K562 (cell line): ENCODE measurements around the gene RSAD1. TPM values are rescaled to one million over a fixed set of nuclear protein-coding genes. Genes with fewer than 3 reads are reported as not detected.

Source experiments
- ATAC-seq: fragments of 200-7000 bp; cut with Tn5 transposase; 3 replicates; pipeline ENCODE4 v1.9.1; 2020; ENCODE audit warnings: moderate library complexity
- BruUV-seq: library from RNA; stranded (reverse); fragments of 400-500 nt; replicated peaks from 2 replicates; lab custom pipeline; 2021; lab: Mats Ljungman, UMichigan
- CTCF ChIA-PET: fragments of 300-600 bp; formaldehyde crosslinking; extraction: SDS; loops from one replicate; lab custom pipeline; 2021; ENCODE audit warnings: low intra/inter-chr PET ratio; lab: Yijun Ruan, JAX
- POLR2A ChIA-PET: fragments of 300-600, 350-650 bp; sonication (Branson Sonifier 250); formaldehyde crosslinking; extraction: SDS; loops from one replicate; lab custom pipeline; 2021; ENCODE audit warnings: antibody characterized with exemption, inconsistent platforms; lab: Yijun Ruan, JAX
- DNase-seq, 4 experiments: peaks; one replicate each; pipeline versions ENCODE4 v3.0.0 to v3.0.0-alpha.2; 2011 to 2018; ENCODE audit warnings: low spot score in 3 of 4, mixed read lengths in 3 of 4; ENCODE audit errors: extremely low read depth in 1 of 4
- FAIRE-seq: peaks from 2 replicates; lab custom pipeline; 2011; peaks lifted over from hg19 to GRCh38; lab: Jason Lieb, UNC
- H2AFZ ChIP-seq: 2 replicates; pipeline ENCODE4 v1.6.0; 2011; ENCODE audit warnings: low read depth, low read length, control low read depth, inconsistent platforms
- H3K27ac ChIP-seq: fragments of 200-600 bp; 3 replicates; pipeline ENCODE4 v1.8.0; 2011; ENCODE audit warnings: low read depth, mild to moderate bottlenecking, control low read depth, inconsistent platforms, low read length, moderate library complexity, mixed read lengths; ENCODE audit errors: extremely low read depth
- H3K27me3 ChIP-seq, 2 experiments: fragments of 300-600 bp in 1 of 2; 2 replicates in 1 of 2; 3 replicates in 1 of 2; pipeline versions ENCODE4 v1.6.0 to v1.8.0; 2011; ENCODE audit warnings: inconsistent platforms in 2 of 2, low read length in 2 of 2, mild to moderate bottlenecking in 1 of 2, mixed read lengths in 1 of 2, moderate library complexity in 1 of 2; ENCODE audit not compliant: control insufficient read depth in 2 of 2, insufficient read depth in 2 of 2
- H3K36me3 ChIP-seq: fragments of 300-600 bp; 3 replicates; pipeline ENCODE4 v1.8.0; 2011; ENCODE audit warnings: mild to moderate bottlenecking, low read length, inconsistent platforms; ENCODE audit not compliant: control insufficient read depth, insufficient read depth
- H3K4me1 ChIP-seq, 2 experiments: fragments of 200-600 bp in 1 of 2; replicated peaks in 1 of 2; 2 replicates in 1 of 2; 3 replicates in 1 of 2; pipeline versions ENCODE4 v1.5.1 to v1.8.0; 2011; ENCODE audit warnings: inconsistent platforms in 2 of 2, low read length in 2 of 2, mild to moderate bottlenecking in 1 of 2, mixed read lengths in 1 of 2, moderate library complexity in 1 of 2; ENCODE audit not compliant: control insufficient read depth in 2 of 2, insufficient read depth in 2 of 2
- H3K4me2 ChIP-seq: 2 replicates; pipeline ENCODE4 v1.6.1; 2011; ENCODE audit warnings: low read length, control low read depth, inconsistent platforms, mixed read lengths; ENCODE audit not compliant: insufficient read depth
- H3K4me3 ChIP-seq: fragments of 200-600 bp; sonication (generic), shearing (Covaris generic); 2 replicates; pipeline ENCODE4 v1.5.1; 2016; ENCODE audit warnings: control low read depth, inconsistent platforms
- H3K79me2 ChIP-seq: fragments of 200-600 bp; 3 replicates; pipeline ENCODE4 v1.8.0; 2011; ENCODE audit warnings: low read length, inconsistent platforms; ENCODE audit not compliant: control insufficient read depth, insufficient read depth
- H3K9ac ChIP-seq, 2 experiments: 2 replicates each; pipeline versions ENCODE4 v1.6.0 to v1.6.1; 2011; ENCODE audit warnings: low read depth in 2 of 2, low read length in 2 of 2, control low read depth in 1 of 2, inconsistent platforms in 1 of 2, mild to moderate bottlenecking in 1 of 2, mixed read lengths in 1 of 2; ENCODE audit not compliant: insufficient read depth in 1 of 2
- H3K9me1 ChIP-seq: one replicate; pipeline ENCODE4 v1.6.0; 2011; ENCODE audit warnings: inconsistent platforms, mild to moderate bottlenecking, low read length, moderate library complexity; ENCODE audit not compliant: control insufficient read depth, insufficient read depth
- H3K9me3 ChIP-seq: replicated peaks from 2 replicates; pipeline ENCODE4 v1.5.1; 2011; ENCODE audit warnings: low read depth, low read length, inconsistent platforms; ENCODE audit not compliant: control insufficient read depth, insufficient read depth
- H4K20me1 ChIP-seq: replicated peaks from 2 replicates; pipeline ENCODE4 v1.6.1; 2011; ENCODE audit warnings: low read length, inconsistent platforms, mixed read lengths; ENCODE audit not compliant: control insufficient read depth, insufficient read depth
- ATF3 ChIP-seq, 2 experiments: fragments of 450-650 bp in 1 of 2; sonication (generic) in 1 of 2; formaldehyde crosslinking in 1 of 2; IDR thresholded peaks in 1 of 2; conservative IDR thresholded peaks in 1 of 2; 2 replicates each; pipeline versions ENCODE4 v1.6.1 to v1.8.1; 2016 to 2023; ENCODE audit warnings: mild to moderate bottlenecking in 2 of 2, moderate library complexity in 2 of 2, inconsistent platforms in 1 of 2, missing genetic modification reagents in 1 of 2
- CEBPG ChIP-seq, 3 experiments: fragments of 200-800 bp in 1 of 3; sonication (Bioruptor generic) in 1 of 3; sonication (generic) in 1 of 3; formaldehyde crosslinking in 1 of 3; IDR thresholded peaks in 2 of 3; conservative IDR thresholded peaks in 1 of 3; 2 replicates each; pipeline versions ENCODE4 v1.6.1 to v1.8.0; 2016 to 2022; ENCODE audit warnings: missing compliant biosample characterization in 2 of 3, missing genetic modification characterization in 2 of 3, mild to moderate bottlenecking in 1 of 3, missing genetic modification reagents in 1 of 3
- CXXC5 ChIP-seq: fragments of 250-450 bp; sonication (Bioruptor Pico); IDR thresholded peaks from 2 replicates; pipeline ENCODE4 v1.8.0; 2022; ENCODE audit warnings: inconsistent platforms, mild to moderate bottlenecking, moderate library complexity
- E2F5 ChIP-seq: sonication (generic); formaldehyde crosslinking; IDR thresholded peaks from 2 replicates; pipeline ENCODE4 v1.8.0; 2022; ENCODE audit warnings: mild to moderate bottlenecking, missing genetic modification reagents
- HIVEP1 ChIP-seq: fragments of 250-450 bp; sonication (Bioruptor Pico); IDR thresholded peaks from 2 replicates; pipeline ENCODE4 v1.4.0; 2020; ENCODE audit warnings: mild to moderate bottlenecking
- PRDM10 ChIP-seq: fragments of 450-650 bp; IDR thresholded peaks from 2 replicates; pipeline ENCODE4 v1.6.1; 2018; ENCODE audit not compliant: partially characterized antibody
- SMAD1 ChIP-seq: fragments of 150-350 bp; IDR thresholded peaks from 2 replicates; pipeline ENCODE4 v1.6.1; 2014; ENCODE audit warnings: low read length, low read depth; ENCODE audit not compliant: partially characterized antibody
- ZNF133 ChIP-seq: fragments of 250-450 bp; sonication (Bioruptor Pico); IDR thresholded peaks from 2 replicates; pipeline ENCODE4 v1.4.0; 2020; ENCODE audit warnings: mild to moderate bottlenecking
- ZNF146 ChIP-seq: IDR thresholded peaks from one replicate; pipeline ENCODE4 v1.6.1; 2018; ENCODE audit warnings: missing compliant biosample characterization; ENCODE audit not compliant: unreplicated experiment
- ZNF347 ChIP-seq: fragments of 450-650 bp; formaldehyde crosslinking; IDR thresholded peaks from 2 replicates; pipeline ENCODE4 v1.4.0; 2020; ENCODE audit warnings: low read depth, mild to moderate bottlenecking, moderate library complexity
- ZNF668 ChIP-seq: fragments of 250-450 bp; sonication (Bioruptor Pico); IDR thresholded peaks from 2 replicates; pipeline ENCODE4 v1.8.0; 2022; ENCODE audit warnings: mild to moderate bottlenecking, inconsistent platforms
- WGBS: fragments of 100-300 bp; shearing (Covaris generic); methylation state at CpG from one replicate; pipeline ENCODE4 v1.1.6; 2016; ENCODE audit warnings: low coverage, mixed read lengths; ENCODE audit not compliant: insufficient coverage; ENCODE audit errors: missing lambda C conversion rate; 5-methylcytosine and 5-hydroxymethylcytosine counted together
- in situ Hi-C: fragments of 300-500 bp; cut with MboI; formaldehyde crosslinking; loops from 4 replicates; pipeline ENCODE4 v1.15.0; 2018; ENCODE audit warnings: inconsistent platforms, mixed read lengths
- intact Hi-C: fragments of 100-400 bp; cut with micrococcal nuclease; formaldehyde crosslinking; loops from 2 replicates; pipeline ENCODE4 v1.14.2; 2022
- polyA plus RNA-seq, 8 experiments: library from polyadenylated mRNA; depleted of rRNA in 4 of 8; stranded (reverse) in 5 of 8; unstranded in 3 of 8; fragments of >200 nt; fragmentation: Nextera tagmentation in 2 of 8; fragmentation: Illumina TruSeq in 1 of 8; extraction: Ambion mirVana in 2 of 8; extraction: Trizol in 1 of 8; gene quantifications; 2 replicates each; pipeline versions ENCODE4 v1.2.1 to v1.2.3, GENCODE V29; 2011 to 2014; ENCODE audit warnings: inconsistent platforms in 1 of 8, missing spikeins in 1 of 8
- total RNA-seq, 7 experiments: library from RNA; depleted of rRNA in 6 of 7; stranded (reverse); fragments of >200 nt in 6 of 7; fragmentation: Illumina TruSeq in 2 of 7; extraction: Trizol in 2 of 7; gene quantifications; 2 replicates each; pipeline versions ENCODE4 v1.2.1 to v1.2.3, GENCODE V29; 2011 to 2021; ENCODE audit warnings: low replicate concordance in 1 of 7

The RSAD1 gene
- total and polyA plus RNA-seq, 9 of the 15 experiments (the other 6 are each of a cell fraction or from before 2014, with no cell fraction given): 4.5 to 42.5 (median 26.8) TPM

- TF ChIP-seq ATF3 (IDR thresholded peaks at IDR 0.05): peak; percentile 64; the same call in 1 of the 2 replicates
- no peak for TF ChIP-seq ATF3 (CRISPR knock-in tag; conservative IDR thresholded peaks at IDR 0.05)
- peak; percentile 54; the same call in 1 of the 2 replicates for TF ChIP-seq CEBPG (CRISPR knock-in tag; IDR thresholded peaks at IDR 0.05)
- TF ChIP-seq CEBPG (tag; conservative IDR thresholded peaks at IDR 0.05 in 1 of 2, IDR thresholded peaks at IDR 0.05 in 1 of 2): peak in 1 of 2 experiments; percentile 45; a peak in 1 of 4 replicates
Measured at GRCh38 chr17:50458701-50459676, 19.7 kb upstream of the RSAD1 start (continued).

GRCh38 chr17:50459756-50460155, 18.9 kb upstream of the RSAD1 start:
- intact Hi-C loops: no loop called here
- no peaks in the 10 kb centered on the region for H3K9me3 ChIP-seq
- no peak overlapping the region for H3K27ac ChIP-seq
- POLR2A ChIA-PET: interaction anchor here (1.3 to 1.7 kb wide), 3 partner anchors 17 to 100 kb away, joined by 3 to 7 read pairs (median 5); no protein-coding TSS in a partner anchor
- H2AFZ ChIP-seq: no peak overlapping the region
- H3K27me3 ChIP-seq: peaks cover 2 to 59% of the 10 kb centered on the region in 2 experiments; a peak in 4 of 5 replicates
- ATAC-seq: no peak
- in situ Hi-C loops: no loop called here
- WGBS: 7% methylated on average over 4 of the region's 4 CpGs
- DNase-seq: peak in 1 of 4 experiments; percentile 1
- H3K4me1 ChIP-seq: peaks cover 0 to 6% of the 10 kb centered on the region in 2 experiments; a peak in 2 of 5 replicates
- no TSS peak for BruUV-seq
- H3K9me1 ChIP-seq: no peaks in the 10 kb centered on the region
- no peaks in the 10 kb centered on the region for H3K79me2 ChIP-seq
- H4K20me1 ChIP-seq: peaks cover 11% of the 10 kb centered on the region; the same call in 1 of the 2 replicates
- H3K9ac ChIP-seq: no peak overlapping the region
- no peak overlapping the region for H3K4me2 ChIP-seq
- H3K4me3 ChIP-seq: no peak overlapping the region
- CTCF ChIA-PET: no interaction called here
- FAIRE-seq: no peak
- H3K36me3 ChIP-seq: no peaks in the 10 kb centered on the region
- TF ChIP-seq E2F5 (no peak), CXXC5 (CRISPR knock-in tag) (no peak), HIVEP1 (CRISPR knock-in tag) (no peak), SMAD1 (no peak), ZNF146 (CRISPR knock-in tag) (no peak), ZNF133 (CRISPR knock-in tag) (no peak), PRDM10 (no peak), ZNF668 (no peak), ZNF347 (CRISPR knock-in tag) (no peak)
